ENCODE measurements around the gene THAP7.
"Not testable (repeated sequence)": the region's sequence is repeated elsewhere in the genome, so short reads cannot be mapped to it uniquely, and the experiment has no call there.

The THAP7 gene

DNA sequence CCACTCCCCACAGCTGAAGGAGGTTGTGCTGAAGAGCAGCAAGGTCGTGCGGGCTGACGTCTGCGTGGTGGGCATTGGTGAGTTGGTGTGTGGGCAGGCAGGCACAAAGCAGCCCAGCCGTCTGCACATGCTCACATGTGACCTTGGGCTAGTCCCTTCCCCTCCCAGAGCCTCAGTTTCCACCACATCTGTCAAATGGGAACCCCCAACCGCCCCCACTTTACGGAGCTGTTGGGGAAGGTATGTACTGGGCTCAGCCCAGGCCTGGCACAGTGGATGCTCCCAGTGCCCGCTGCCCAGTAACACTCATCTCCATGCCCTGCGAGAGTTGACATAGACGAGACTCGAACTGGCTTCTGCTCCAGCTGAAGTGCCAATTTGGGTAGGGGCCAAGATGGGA is 24.9 kb downstream of the THAP7 start:
- no peak for DNase-seq

DNA sequence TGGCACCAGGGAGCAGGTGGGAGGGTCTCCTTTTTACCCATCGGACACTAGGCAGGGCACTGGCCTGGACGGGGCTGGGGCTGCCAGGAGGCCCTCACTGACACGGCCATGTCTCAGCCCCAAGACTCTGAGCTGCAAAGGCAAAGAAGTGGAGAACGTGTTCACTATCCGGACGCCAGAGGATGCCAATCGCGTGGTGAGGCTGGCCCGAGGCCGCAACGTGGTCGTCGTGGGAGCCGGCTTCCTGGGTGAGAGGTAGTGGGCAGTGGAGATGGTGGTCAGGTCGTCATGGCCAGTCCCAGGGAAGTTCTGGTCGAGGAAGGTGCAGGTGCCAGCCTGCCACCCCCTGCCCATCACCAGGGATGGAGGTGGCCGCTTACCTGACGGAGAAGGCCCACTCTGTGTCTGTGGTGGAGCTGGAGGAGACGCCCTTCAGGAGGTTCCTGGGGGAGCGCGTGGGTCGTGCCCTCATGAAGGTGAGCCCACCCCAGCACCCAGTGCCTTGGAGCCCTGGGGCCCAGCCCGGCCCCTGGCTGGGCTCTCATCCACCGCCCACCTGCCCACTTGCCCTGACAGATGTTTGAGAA is 25.5 kb downstream of the THAP7 start:
- DNase-seq, result no peak

DNA sequence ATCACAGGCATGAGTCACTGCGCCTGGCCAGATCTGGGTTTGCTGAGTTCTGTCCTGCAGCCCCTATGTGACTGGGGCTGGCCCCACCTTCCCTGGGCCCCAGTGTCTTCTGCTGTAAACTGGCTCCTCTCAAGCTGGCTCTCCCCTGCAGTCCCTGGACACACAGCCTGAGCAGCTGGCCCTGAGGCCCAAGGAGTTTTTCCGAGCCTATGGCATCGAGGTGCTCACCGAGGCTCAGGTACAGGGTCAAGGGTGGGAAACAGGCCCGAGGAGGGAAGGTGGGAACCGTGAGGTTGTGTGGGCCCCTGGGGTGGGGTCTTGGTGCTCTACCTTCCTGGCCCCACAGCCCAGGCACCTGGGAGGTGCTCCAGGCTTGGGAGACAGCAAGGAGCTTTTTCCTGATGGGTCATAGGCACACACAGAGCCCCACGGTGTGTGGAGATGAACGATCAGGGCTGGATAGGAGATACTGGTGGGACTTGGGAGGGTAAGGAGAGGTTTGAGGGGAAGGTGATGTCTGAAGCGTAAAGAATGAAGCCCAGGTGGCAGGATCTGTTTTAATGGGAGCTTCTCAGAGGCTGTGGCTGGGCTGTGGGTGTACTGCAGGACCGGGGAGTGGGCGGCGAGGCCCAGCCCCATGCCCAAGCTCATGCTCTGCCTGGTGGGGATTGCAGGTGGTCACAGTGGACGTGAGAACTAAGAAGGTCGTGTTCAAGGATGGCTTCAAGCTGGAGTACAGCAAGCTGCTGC is 26.2 kb downstream of the THAP7 start:
- DNase-seq, result no peak

- no peak for DNase-seq
Measured at GRCh38 chr22:20974336-20974955, 27.5 kb downstream of the THAP7 start.

DNA sequence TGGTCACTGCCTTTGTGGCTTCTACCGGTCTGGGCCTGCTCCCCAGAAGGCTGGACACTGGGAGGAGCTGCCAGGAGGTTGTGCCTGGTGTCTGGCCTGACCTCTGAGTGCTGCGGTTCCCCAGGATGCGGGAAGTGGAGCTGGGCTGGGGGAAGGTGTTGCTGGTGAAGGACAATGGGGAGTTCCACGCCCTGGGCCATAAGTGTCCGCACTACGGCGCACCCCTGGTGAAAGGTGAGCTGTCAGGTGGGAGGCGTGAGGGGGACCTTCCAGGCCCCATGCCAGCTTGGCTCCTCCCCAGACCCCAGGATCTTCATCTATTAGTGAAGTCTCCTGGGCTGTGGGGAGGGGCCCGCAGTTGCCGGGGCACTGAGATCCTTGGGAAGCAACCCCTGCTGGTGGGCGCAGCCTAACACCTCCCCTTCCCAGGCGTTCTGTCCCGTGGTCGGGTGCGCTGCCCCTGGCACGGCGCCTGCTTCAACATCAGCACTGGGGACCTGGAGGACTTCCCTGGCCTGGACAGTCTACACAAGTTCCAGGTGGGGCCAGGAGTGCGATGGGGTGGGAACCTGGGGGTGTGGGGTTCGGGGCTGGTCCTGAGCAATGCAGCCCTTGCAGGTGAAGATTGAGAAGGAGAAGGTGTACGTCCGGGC is 28.2 kb downstream of the THAP7 start:
- no peak for DNase-seq

- no peak for DNase-seq
Measured at GRCh38 chr22:20972933-20973577, 28.9 kb downstream of the THAP7 start.

- not testable (repeated sequence) for DNase-seq
Measured at GRCh38 chr22:20972014-20972694, 29.8 kb downstream of the THAP7 start.

- no peak for DNase-seq
Measured at GRCh38 chr22:20970939-20971657, 30.8 kb downstream of the THAP7 start.

DNA sequence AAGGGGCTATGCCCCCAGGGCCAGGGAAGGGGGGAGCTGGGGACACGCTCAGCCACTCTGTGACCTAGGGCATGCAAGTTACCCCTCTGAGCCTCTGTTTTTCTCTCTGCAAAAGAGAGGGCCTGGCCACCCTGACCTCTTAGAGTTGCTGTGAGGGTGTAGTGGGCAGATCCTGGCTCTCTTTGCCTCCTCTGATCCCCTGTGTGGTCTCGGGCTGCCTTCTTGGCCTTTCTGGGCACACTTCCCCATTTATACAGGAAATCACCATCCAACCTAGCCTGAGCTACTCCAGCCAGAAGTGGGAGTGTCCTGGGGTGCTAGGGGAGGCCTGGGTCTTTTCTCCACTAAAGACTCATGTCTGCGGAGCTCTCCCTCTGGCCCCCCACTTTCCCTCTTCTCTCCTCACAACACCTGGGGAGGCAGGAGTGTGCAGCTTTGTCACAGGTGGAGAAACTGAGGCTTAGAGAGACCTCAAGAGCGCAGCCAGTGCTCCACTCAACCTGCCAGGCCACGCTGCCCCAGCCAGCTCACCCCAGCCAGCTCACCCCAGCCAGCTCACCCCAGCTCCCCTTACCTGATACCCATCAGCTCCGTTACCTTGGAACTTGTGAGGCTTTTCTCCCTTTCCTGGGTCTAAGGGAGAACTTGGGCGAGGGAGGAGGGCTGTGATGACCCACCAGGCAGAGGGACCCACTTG is 33.5 kb downstream of the THAP7 start:
- DNase-seq, result no peak

DNA sequence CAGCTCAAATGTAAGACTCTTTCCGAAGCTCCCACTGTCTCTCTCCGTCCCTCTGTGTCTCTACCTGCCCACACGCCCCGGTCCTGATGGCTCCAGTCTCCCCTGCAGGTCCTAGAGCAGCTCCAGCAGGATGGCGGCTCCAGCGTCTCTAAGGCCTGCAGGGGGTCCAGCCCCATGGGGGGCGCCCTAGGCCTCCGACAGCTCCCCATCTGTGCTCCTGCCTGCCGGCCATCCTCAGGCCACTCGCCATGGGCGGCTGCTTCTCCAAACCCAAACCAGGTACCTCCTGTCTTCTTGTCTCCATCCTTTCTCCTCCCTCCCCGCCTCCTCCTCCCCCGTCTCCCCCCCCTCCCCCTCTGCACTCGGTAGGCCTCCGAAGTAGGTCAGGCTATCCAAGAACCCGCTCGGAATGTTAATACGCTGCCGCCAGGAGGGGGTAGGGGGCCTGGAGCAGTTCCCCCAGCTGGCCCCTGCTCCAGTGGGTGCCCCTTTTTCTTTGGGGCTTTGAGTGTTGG is 34.2 kb downstream of the THAP7 start:
- DNase-seq, result no peak

GRCh38 chr22:20966883-20967696 is 34.8 kb downstream of the THAP7 start, which contains the start of gene AIFM3:
AIFM3 (plus strand) TSS chr22:20967255; CDS start chr22:20967945, 690 bp downstream.
- no peak for DNase-seq

DNA sequence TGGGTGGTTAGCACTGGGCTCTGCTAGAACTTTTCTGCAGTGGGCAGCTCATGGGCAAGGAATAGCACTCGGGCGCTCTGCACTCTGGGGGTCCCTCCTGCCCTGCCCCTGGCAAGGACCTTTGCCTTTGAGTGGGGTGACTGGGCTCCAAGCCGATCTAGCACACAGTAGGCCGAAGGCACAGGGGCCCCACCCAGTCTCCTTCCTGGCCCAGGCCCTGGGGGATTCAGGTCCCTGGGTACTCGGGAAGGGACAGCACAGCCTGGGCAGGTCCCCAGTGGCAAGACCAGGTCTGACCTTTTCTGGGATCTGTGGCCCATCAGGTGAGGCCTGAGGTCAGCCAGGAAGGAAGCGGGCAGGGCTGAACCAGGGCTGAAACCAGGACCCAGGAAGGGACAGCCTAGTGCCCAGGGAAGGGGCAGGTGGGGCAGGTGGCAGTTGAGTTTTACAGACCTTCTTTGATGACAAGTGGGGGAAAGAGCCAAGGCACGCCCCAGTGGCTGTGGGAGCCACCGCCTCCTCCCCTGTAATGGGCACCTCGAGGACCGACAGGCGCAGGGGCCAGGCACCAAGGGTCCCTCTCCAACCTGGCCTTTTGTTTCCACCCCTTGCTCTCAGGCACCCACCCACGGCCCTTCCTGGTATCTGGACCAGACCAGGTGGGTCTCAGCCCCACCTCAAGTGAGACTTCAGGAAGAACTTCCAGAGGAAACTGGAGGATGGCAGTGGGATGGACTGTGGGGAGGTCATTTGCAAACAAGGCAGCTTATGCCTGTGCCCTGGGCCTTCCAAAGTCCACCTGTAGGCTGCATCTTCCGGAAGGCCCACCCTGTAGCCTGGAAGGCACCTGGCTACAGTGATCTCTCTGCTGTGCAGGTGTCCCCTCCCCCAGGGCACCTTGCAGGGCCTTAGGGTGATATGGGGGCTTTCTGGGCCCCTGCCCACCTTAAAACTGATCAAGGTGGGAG is 35.7 kb downstream of the THAP7 start:
- DNase-seq, result no peak

DNA sequence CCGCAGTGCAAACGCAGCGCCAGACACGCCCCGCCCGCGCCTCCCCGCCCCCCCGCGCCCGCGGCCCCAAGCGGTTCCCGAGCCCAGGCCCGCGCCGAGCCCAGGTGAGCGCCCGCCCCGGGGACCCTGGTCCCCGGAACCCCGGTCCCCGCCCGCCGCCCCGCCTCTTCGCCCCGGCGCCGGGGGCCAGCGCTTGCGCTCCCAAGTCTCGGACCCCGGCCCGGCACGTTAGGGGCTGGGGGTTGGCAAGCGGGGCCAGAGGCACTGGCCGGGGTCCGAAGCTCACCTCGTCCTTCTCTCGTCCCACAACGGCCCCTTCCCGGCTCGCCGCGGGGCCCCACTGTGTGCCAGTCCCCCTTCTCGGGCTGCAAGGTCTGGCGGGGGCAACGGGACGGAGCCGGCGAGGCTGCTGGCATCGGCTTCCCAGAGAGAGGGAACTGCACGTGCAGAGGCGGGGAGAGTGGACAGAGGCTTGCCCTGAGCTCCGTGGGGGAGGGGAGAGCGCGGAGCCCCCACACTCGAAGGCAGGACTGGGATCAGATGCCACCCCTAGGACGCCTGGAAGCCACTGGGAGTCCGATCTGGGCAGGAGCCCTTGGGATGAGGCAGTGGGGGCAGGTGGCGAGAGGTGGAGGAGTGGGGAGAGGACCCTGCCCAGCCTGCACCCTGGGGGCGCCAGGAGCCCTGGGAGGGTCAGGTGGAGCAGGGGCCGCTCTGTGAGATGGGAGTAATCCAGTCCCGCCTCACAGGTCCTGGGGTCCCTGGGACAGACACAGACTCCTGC is 36.6 kb downstream of the THAP7 start:
- no peak for DNase-seq

- no peak for DNase-seq
Measured at GRCh38 chr22:20964799-20965103, 37.2 kb downstream of the THAP7 start.

- DNase-seq, result no peak
Measured at GRCh38 chr22:20964090-20964798, 37.7 kb downstream of the THAP7 start.

GRCh38 chr22:20963201-20964052 is 38.5 kb downstream of the THAP7 start:
- no peak for DNase-seq
